Non-pigmented ciliary epithelial cell (primary cell): Measurements from ENCODE around the gene TELO2.
"Not testable (repeated sequence)": the region's sequence is repeated elsewhere in the genome, so short reads cannot be mapped to it uniquely, and the experiment has no call there.

Experiments
- DNase-seq: peaks from one replicate; pipeline ENCODE4 v3.0.0-alpha.2; 2010; ENCODE audit warnings: low read depth

The TELO2 gene

DNA sequence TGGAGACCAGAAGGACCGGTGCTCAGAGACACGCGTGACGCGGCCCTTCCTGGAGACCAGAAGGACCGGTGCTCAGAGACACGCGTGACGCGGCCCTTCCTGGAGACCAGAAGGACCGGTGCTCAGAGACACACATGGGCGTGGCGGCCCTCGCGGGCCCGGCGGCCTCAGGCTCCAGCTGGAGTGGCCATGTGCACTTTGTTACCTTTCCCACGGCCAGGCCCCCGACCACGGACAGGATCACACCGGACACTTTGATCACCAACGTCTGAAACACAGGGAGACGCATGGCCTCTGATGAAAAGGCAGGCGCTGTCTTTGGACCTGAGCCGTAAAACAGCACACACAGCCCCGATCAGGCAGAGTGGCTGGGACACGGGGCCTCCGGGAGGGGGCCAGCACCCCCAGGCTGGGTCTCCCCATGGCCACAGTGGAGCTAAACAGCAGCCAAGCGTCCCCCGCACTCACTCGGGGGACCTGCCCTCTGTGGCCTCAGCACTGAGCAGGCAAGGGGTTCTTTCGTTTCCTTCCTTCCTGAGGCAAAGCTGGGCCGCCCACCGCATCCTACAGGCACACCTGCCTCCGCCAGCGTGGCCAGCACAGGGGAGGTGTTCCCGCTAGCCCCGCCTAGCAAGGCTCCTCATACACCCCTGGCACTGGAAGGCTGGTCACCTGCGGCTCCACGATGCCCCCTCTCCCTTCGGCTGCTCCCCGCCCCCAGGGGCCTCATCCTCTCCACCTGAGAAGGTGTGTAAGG is 35.5 kb upstream of the TELO2 start:
- no peak for DNase-seq

DNA sequence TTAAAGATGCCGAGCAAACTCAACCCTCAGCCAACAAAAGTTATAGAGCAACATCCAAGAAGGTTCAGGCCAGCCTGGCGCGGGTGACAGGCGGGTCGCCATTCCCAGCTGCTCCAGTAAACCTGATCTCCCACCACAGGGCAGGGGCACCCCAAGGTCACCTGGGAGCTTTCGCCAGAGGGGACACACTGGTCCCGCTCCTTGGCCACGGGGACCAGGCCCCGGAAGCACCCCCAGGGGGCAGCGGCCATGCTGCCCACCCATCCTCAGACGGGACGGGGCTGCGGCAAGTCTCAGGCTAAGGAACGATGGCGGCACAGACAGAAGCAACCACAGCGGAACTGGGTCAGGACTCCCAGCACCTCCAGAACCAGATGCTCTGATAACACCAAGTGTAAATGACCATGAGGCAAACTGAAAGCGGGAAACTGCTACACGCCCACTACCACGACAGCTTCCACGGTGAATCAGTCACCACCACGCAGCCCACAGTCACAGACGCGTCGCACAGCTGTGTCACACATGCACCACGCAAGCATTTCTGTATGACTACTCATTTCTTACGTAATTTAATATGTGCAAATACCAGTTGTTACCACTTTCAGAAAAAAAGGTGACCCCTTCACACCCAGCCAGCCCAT is 34.7 kb upstream of the TELO2 start:
- no peak for DNase-seq

DNA sequence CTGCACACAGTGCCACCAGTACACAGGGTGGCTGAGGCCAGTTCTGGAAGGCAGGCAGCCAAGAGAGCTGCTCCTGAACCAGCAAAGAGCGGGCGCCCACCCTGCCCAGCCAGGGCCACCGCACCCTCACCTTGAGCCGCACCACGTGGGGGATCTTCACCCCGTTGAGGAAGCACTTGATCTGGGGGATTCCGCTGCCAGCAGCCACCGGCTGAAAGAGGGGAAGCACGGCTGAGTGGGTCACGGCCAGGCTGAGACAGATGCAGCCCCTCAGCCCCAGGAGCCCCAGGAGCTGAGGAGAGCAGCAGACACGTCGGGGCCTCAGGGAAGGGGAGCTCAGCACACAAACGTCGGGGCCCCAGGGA is 34.2 kb upstream of the TELO2 start:
- DNase-seq = no peak

DNA sequence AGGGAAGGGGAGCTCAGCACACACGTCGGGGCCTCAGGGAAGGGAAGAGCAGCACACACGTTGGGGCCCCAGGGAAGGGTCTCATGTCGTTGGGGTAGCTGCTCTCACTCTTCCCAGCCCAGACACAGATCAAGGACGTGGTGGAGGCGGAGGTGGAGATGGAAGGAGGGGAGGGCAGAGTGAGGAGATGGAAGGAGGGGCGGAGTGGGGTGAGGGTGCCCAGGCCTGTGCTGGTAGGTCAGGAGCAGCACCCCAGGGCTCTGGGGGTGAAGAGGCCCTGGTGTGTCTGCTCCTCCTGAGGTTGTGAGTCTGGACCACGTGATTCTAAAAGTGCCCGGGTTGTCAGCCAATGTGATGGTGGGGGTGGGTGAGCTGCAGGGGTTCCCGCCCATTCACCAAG is 33.2 kb upstream of the TELO2 start:
- no peak for DNase-seq

- DNase-seq = no peak
Measured at GRCh38 chr16:1460602-1461138, 32.5 kb upstream of the TELO2 start.

DNA sequence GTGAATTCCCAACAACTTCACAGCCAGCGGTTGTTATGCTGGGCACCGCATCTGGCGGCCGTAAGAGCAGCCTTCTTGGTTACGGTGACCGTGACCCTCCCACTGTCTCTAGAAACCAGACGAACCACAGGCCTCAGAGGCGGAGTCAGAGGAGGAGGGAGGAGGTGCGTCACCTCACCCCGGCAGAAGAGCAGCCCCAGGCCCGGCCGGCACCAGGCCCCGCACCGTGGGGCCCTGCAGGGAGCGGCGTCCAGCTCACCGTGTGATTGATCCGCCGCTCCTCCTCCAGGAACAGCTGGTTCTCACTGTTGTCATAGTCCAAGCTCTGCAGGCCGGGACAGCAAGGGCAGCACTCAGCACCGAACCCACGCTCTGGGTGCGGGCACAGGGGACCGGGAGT is 32.0 kb upstream of the TELO2 start:
- DNase-seq = no peak

DNA sequence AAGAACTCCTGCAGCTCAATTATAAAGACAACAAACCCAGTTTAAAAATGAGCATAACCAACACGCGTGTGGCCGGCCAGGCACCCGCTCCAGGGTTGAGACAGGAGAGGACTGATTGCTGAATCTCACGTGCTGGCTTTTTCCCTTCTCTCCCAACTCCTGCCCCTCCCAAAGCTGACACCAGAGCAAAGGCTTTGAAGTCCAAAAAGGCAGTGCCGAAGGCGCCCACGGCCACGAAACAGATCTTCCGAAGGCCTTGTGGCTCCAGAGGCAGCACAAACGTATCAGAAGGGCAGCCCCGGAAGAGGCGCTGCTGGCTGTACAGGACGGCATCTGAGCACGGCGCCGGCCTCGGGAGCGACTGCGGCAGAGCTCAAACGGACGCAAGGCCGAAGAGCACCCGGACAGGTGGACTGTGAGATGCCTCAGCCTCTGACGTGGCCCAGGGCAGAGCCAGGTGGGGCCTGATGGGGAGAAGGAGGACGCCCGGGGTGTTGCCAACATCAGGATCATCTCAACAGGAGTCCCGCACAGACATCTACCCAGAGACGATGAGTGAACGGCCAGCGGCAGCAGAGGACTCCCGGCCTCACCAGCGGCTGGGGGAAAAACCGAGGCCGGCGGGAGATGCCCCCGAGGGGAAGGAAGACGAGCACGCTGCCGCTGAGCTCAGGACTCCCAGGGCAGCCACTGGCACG is 28.8 kb upstream of the TELO2 start:
- no peak for DNase-seq

GRCh38 chr16:1464894-1465566 is 28.1 kb upstream of the TELO2 start:
- DNase-seq = no peak

DNA sequence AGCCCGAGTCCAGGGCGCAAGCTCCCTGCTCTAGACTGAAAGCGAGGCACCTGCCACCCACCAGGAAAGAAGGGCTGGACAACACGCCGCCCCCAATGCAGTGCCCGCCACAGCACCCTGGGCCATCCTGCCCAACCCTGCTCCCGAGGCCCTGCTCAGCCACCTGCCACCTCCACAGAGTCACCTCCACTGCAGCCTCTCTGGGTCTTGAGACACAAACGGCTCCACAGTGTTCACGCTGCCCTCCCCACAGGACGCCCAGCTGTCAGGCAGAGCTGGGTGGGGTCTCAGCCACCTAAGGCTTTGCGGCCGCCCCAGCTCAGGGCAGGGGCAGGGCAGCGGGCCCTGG is 27.6 kb upstream of the TELO2 start:
- DNase-seq = no peak

DNA sequence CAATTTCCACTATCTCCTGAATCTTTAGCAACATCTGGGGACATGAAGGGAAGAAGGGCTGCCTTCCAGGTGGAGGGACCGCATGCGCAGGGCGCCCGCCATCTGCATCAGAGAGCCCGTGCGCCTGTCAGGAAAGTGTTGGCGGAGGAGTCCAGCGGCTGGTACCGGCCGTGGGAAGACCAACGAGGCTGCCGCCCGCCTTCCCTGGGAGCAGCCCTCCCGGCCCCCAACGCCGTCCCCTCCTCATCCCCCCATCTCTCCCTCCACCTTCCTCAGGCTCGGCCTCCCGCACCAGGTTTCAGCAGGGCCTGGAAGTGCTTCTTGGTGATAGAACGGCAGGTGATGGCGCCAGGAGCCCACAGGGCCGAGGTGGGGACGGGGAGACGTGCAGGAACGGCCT is 27.1 kb upstream of the TELO2 start:
- no peak for DNase-seq

DNA sequence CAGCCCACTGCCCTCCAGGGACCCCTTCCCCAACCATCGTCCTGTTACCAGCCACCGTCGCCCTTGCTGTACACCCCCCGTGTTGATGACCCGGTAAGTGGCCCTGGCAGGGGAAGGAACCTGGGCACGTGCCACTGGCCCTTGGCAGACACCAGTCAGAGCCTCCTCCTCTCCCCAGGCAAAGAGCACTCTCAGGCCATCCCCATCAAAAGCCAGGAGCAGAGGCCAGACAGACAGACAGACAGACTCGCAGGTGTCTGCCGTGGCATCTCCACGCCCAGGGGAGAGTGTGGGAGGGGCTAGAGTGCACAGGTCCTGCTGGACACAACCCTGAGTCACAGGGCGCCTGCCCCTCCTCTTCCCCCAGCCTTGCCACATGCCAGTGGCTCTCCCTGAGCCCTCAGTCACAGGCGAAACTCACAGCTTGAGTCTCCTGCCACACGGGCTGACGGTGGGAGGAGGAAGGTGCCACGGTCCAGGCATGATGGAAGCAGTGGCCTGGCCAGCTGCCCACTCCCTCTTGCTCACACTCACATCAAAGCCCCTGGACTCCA is 26.1 kb upstream of the TELO2 start:
- no peak for DNase-seq

GRCh38 chr16:1468426-1468810 is 24.7 kb upstream of the TELO2 start:
- no peak for DNase-seq

GRCh38 chr16:1469141-1469540 is 24.0 kb upstream of the TELO2 start:
- DNase-seq = not testable (repeated sequence)

- DNase-seq = no peak
Measured at GRCh38 chr16:1469693-1470201, 23.4 kb upstream of the TELO2 start.

DNA sequence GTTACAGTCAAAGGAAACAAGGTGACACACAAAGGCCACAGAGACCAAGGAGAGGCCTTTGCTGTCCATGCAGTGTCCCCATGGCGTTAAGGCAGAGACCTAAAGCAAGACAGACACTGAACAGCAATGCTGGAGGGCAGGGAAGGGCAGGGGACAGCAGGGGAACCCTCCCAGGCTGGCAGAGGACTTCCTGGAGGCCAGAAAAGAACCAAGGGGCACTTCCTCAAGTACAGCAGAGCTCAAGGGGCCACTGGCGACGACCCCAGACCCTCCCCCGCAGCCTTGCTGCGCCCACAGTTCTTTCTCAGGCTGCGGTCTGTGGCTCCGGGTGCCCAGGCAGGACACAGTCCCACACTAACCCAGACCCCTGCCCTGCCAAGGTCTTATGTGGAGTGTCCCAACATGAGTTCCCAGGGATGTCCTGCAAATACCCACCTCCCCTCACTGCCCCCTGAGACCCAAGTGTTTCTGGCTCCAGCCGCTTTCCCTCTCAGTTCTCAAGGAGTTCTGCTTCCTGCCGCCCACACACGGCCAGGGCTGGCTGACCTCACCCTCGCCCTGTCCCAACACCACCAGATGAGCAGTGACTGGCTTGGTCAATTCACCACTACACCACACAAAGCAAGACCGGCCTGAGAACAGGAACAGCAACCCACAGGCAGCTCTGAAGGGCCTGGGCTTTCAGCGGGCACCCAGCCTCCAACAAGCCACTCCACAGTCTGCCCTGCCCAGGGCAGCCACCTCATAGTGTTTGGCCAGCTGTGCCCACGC is 22.5 kb upstream of the TELO2 start:
- DNase-seq = no peak

- DNase-seq = no peak
Measured at GRCh38 chr16:1471569-1472194, 21.5 kb upstream of the TELO2 start.

DNA sequence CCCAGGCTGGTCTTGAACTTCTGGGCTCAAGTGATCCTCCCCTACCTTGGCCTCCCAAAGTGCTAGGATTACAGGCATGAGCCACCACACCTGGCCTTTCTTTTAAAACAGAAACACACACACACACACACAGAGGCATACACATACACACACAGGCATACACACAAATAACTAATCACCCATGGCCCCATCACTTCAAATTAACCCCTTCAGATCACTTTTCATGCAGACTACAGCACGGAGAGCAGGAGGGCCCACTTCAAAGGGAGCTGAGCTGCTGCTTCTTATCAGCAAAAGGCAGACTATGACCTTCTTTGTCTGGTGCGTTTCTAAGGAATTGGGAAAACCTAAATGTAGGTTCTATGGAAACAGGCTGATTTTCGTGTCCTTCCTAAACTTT is 20.2 kb upstream of the TELO2 start:
- no peak for DNase-seq

DNA sequence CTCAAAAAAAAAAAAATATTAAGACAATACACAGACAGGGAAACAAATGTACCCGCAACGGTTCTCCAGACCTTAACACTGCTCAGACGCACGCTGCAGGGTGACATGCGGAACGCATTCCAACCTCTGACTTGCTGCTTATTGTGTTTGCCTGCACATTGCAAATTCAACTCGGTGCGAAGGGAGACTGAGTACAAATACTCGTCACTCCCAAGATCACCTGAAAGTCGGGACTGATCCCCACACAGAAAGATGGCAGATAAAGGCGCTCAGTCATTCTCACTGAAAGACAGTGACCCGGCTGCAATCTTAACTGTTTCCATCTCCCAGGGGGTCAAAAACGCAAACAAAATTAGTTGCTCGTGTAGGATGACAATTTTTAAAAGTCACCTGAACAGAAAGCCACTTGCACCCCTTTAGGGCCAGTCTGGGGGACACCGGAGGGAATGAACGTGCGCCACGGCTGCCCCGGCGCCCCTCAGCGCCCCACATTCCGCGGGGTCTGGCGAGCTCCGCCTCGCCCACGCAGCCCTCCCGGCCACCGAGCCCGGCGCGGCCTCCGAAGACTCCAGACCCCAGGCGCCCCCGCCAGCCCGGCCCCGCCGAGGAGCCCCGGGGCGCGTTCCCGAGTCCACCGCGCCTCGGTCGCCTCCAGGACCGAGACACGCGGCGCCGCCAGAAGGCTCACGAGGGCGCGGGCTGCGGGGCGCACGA is 18.9 kb upstream of the TELO2 start:
- DNase-seq = no peak

GRCh38 chr16:1474796-1475551 is 18.2 kb upstream of the TELO2 start, which contains the start of gene CLCN7:
Gene CLCN7 (minus strand): TSS chr16:1475028. CDS start chr16:1474974, 54 bp downstream.
- DNase-seq = no peak
